Measurements from ENCODE around the gene PUDP.

PUDP gene

DNA sequence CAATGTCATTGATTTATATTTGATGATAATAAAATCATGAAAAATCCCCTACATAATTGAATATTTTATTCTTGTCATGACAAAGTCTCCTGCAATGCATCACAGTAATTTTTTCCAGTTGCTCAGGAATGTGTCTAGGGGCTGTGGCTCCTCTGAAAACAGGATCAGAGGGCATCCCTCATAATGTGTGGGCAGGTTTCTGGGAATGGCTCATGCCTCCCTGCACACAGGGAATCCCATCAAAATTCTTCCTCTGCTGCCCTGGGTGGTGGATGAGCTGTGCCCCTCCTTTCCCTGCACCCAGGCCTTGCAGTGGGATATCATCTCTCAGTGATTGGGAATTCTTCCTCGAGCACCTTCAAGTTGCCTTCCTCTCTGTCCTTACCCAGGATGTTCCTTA is 20.4 kb upstream of the PUDP start:
- Histone ChIP-seq H2AFZ (ENCODE audit: low read length, unreplicated experiment) (no peak overlapping the region), H3K36me3 (ENCODE audit: insufficient read depth, low read length) (no peaks in the 10 kb centered on the region), H3K4me3 (ENCODE audit: low read depth, low read length) (no peak overlapping the region), H3K79me2 (ENCODE audit: control insufficient read depth, insufficient read depth, low read length, unreplicated experiment) (no peaks in the 10 kb centered on the region), H3K27ac (ENCODE audit: low read depth, low read length) (no peak overlapping the region), H3K4me1 (ENCODE audit: control insufficient read depth, insufficient read depth, low read length, unreplicated experiment) (no peaks in the 10 kb centered on the region), H3K27me3 (ENCODE audit: insufficient read depth, low read length) (no peaks in the 10 kb centered on the region)

DNA sequence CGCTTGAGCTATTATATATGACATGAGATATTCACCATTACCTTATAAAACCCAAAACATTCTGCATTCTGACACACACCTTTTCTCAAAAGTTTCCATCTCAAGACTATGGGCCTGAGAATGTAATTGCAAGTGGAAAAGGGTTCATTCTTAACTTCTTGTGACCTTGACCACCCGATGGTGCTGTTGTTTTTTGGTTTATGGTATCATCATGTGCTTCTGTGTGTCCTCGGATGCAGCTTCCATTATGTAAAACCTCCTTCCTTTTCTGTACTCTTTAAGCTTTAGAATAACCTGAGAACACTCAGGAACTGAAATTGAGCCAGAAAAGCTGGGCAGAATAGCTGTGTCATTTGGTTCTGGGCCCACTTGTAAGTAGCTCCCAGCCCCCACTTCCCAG is 16.2 kb upstream of the PUDP start:
- Histone ChIP-seq H2AFZ (ENCODE audit: low read length, unreplicated experiment) (no peak overlapping the region), H3K27ac (ENCODE audit: low read depth, low read length) (no peak overlapping the region), H3K79me2 (ENCODE audit: control insufficient read depth, insufficient read depth, low read length, unreplicated experiment) (no peaks in the 10 kb centered on the region), H3K4me1 (ENCODE audit: control insufficient read depth, insufficient read depth, low read length, unreplicated experiment) (peaks cover 5% of the 10 kb centered on the region), H3K36me3 (ENCODE audit: insufficient read depth, low read length) (no peaks in the 10 kb centered on the region), H3K4me3 (ENCODE audit: low read depth, low read length) (no peak overlapping the region), H3K27me3 (ENCODE audit: insufficient read depth, low read length) (no peaks in the 10 kb centered on the region)

DNA sequence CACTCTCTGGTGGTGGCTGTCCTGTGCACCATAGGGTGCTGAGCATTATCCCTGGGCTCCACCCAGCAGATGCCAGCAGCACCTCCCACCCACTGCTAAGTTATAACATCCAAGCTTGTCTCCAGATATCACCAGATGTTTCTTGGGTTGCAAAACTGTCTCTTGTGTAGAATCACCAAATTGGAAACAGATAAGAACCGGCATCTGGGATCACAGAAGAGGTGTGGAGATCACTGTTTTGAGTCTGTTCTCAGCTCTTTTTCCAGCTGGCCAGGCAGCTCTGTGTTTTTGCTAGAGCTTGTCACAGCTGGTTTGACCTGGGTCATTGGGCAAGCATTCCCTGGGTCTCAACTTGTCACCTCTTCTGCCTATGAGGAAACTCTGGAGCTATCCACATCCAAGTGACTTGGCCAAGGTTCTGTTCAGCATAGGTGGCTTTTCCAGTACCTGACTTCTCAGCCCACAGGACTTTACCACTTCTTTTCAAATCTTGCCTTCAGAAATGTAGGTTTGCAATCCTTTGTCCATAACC is 15.3 kb upstream of the PUDP start:
- peaks cover 10% of the 10 kb centered on the region for H3K4me1 ChIP-seq (ENCODE audit: control insufficient read depth, insufficient read depth, low read length, unreplicated experiment)
- H3K79me2 ChIP-seq (ENCODE audit: control insufficient read depth, insufficient read depth, low read length, unreplicated experiment) = no peaks in the 10 kb centered on the region
- H3K27me3 ChIP-seq (ENCODE audit: insufficient read depth, low read length) = no peaks in the 10 kb centered on the region
- H3K4me3 ChIP-seq (ENCODE audit: low read depth, low read length) = no peak overlapping the region
- H3K27ac ChIP-seq (ENCODE audit: low read depth, low read length) = no peak overlapping the region
- no peaks in the 10 kb centered on the region for H3K36me3 ChIP-seq (ENCODE audit: insufficient read depth, low read length)
- H2AFZ ChIP-seq (ENCODE audit: low read length, unreplicated experiment) = no peak overlapping the region

DNA sequence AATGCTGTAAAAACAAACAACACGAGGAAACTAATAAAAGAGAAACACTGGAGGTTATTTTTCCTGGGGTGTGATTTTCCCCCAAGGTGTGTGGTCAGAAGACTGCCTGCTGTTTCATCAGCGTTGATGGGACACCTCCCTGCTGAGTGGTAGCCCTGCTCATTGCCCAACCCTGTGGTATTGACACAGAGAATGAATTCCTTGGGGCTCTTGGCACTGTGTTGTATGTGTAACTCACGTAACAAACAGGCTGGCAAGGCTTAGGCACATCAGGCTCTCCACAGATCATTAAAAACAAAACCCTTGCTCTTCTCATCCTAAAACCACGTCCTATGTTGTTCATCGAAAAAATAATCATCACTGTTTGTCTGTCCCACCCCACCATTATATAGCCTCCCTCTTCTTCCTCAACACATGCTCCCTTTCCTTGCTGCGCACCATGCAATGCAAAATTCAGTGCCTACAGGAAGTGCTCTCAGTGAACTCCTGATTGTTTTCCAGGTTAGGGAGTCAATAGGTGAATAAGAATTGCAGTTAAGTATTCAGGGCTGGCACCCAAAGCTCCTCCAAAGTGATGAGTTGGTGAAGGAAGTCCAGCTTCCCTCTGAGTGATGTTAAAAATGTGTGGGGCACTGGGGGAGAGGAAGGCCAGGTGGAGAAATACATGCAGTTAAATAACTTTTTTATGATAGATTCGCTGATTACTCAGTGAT is 11.4 kb upstream of the PUDP start:
- no peak overlapping the region for H3K4me3 ChIP-seq (ENCODE audit: low read depth, low read length)
- peaks cover 10% of the 10 kb centered on the region for H3K4me1 ChIP-seq (ENCODE audit: control insufficient read depth, insufficient read depth, low read length, unreplicated experiment)
- H3K27me3 ChIP-seq (ENCODE audit: insufficient read depth, low read length) = no peaks in the 10 kb centered on the region
- no peak overlapping the region for H3K27ac ChIP-seq (ENCODE audit: low read depth, low read length)
- H3K36me3 ChIP-seq (ENCODE audit: insufficient read depth, low read length) = no peaks in the 10 kb centered on the region
- H3K79me2 ChIP-seq (ENCODE audit: control insufficient read depth, insufficient read depth, low read length, unreplicated experiment) = no peaks in the 10 kb centered on the region
- no peak overlapping the region for H2AFZ ChIP-seq (ENCODE audit: low read length, unreplicated experiment)

DNA sequence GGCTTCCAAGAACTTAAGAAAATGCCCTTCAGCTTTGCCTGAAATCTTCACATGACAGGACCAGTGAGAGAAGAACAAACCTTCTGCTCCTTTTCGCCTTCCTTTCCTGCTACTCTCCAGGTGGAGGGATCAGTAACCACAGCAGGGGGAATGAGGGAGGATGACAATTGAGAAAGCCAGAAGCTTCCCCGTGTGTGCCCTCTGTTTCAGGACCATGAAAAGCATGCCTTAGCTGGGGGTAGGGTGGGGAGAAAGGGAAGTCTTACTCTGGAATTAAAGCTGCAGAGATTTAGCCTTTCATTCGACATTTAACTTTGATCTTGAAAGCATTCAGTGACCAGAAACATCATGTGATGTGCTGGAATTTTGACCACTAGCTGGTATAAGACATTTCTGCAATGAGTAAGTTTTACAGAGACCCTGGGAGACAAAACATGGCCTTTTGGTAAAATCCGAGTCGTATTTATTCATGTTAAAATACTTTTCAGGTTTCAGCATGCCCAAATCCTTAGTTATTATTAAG is 10.6 kb upstream of the PUDP start:
- peaks cover 10% of the 10 kb centered on the region for H3K4me1 ChIP-seq (ENCODE audit: control insufficient read depth, insufficient read depth, low read length, unreplicated experiment)
- H3K27me3 ChIP-seq (ENCODE audit: insufficient read depth, low read length) = no peaks in the 10 kb centered on the region
- no peak overlapping the region for H3K4me3 ChIP-seq (ENCODE audit: low read depth, low read length)
- H3K27ac ChIP-seq (ENCODE audit: low read depth, low read length) = no peak overlapping the region
- no peaks in the 10 kb centered on the region for H3K79me2 ChIP-seq (ENCODE audit: control insufficient read depth, insufficient read depth, low read length, unreplicated experiment)
- H3K36me3 ChIP-seq (ENCODE audit: insufficient read depth, low read length) = no peaks in the 10 kb centered on the region
- no peak overlapping the region for H2AFZ ChIP-seq (ENCODE audit: low read length, unreplicated experiment)

GRCh38 chrX:7156879-7157278 is 8.9 kb upstream of the PUDP start:
- no peak overlapping the region for H2AFZ ChIP-seq (ENCODE audit: low read length, unreplicated experiment)
- H3K79me2 ChIP-seq (ENCODE audit: control insufficient read depth, insufficient read depth, low read length, unreplicated experiment) = no peaks in the 10 kb centered on the region

DNA sequence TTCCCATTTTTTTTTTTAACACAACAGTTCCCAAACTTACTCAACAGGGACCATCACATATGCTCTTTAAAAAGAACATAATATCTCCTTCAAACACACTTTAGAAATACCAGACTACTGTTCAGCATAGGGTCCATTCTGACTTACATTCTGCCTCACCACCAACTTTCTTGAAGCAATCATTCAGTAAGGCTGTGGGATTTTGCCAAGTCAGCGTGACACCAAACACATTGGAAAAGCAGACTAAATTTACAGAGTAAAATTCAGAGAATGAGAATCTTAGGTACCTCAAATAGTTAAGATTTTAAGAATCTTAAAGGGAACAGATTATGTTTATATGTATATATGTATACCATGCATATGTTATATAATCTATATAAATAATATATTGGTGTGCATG is 7.2 kb upstream of the PUDP start:
- no peak overlapping the region for H3K27ac ChIP-seq (ENCODE audit: low read depth, low read length)
- H3K36me3 ChIP-seq (ENCODE audit: insufficient read depth, low read length) = no peaks in the 10 kb centered on the region
- no peaks in the 10 kb centered on the region for H3K27me3 ChIP-seq (ENCODE audit: insufficient read depth, low read length)
- H2AFZ ChIP-seq (ENCODE audit: low read length, unreplicated experiment) = no peak overlapping the region
- H3K79me2 ChIP-seq (ENCODE audit: control insufficient read depth, insufficient read depth, low read length, unreplicated experiment) = peaks cover 2% of the 10 kb centered on the region
- peaks cover 10% of the 10 kb centered on the region for H3K4me1 ChIP-seq (ENCODE audit: control insufficient read depth, insufficient read depth, low read length, unreplicated experiment)
- H3K4me3 ChIP-seq (ENCODE audit: low read depth, low read length) = no peak overlapping the region

More at GRCh38 chrX:7156879-7157278, 8.9 kb upstream of the PUDP start:
- no peak overlapping the region for H3K27ac ChIP-seq (ENCODE audit: low read depth, low read length)
- H3K4me1 ChIP-seq (ENCODE audit: control insufficient read depth, insufficient read depth, low read length, unreplicated experiment) = peaks cover 10% of the 10 kb centered on the region
- H3K36me3 ChIP-seq (ENCODE audit: insufficient read depth, low read length) = no peaks in the 10 kb centered on the region
- H3K27me3 ChIP-seq (ENCODE audit: insufficient read depth, low read length) = no peaks in the 10 kb centered on the region
- H3K4me3 ChIP-seq (ENCODE audit: low read depth, low read length) = no peak overlapping the region

- no peak overlapping the region for H3K4me3 ChIP-seq (ENCODE audit: low read depth, low read length)
- H3K27me3 ChIP-seq (ENCODE audit: insufficient read depth, low read length) = no peaks in the 10 kb centered on the region
- no peak overlapping the region for H2AFZ ChIP-seq (ENCODE audit: low read length, unreplicated experiment)
- H3K79me2 ChIP-seq (ENCODE audit: control insufficient read depth, insufficient read depth, low read length, unreplicated experiment) = peaks cover 2% of the 10 kb centered on the region
- H3K27ac ChIP-seq (ENCODE audit: low read depth, low read length) = no peak overlapping the region
- H3K4me1 ChIP-seq (ENCODE audit: control insufficient read depth, insufficient read depth, low read length, unreplicated experiment) = peaks cover 4% of the 10 kb centered on the region
- no peaks in the 10 kb centered on the region for H3K36me3 ChIP-seq (ENCODE audit: insufficient read depth, low read length)
Observed at GRCh38 chrX:7154041-7154597, 6.2 kb upstream of the PUDP start.

- H3K27me3 ChIP-seq (ENCODE audit: insufficient read depth, low read length) = no peaks in the 10 kb centered on the region
Observed at GRCh38 chrX:7153231-7153630, 5.3 kb upstream of the PUDP start.

DNA sequence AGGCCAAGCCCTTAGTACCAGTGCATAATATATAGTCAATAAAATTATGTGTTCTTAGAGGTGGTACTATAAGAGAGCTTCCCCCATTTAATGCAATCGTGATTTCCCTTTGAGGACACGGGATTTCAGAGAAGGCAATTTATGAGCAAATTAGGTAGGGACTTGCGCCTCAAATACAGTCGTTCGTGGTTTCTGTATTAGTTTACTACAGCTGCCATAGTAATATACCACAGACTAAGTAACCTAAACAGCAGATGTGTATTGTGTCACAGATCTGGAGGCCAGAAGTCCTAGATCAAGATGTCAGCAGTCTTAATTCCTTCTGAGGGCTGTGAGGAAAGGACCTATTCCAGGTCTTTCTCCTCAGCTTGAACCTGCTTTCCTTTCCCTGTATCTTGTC is 1.5 kb upstream of the PUDP start:
- H3K79me2 ChIP-seq (ENCODE audit: control insufficient read depth, insufficient read depth, low read length, unreplicated experiment) = peaks cover 35% of the 10 kb centered on the region
- no peaks in the 10 kb centered on the region for H3K36me3 ChIP-seq (ENCODE audit: insufficient read depth, low read length)
- no peaks in the 10 kb centered on the region for H3K27me3 ChIP-seq (ENCODE audit: insufficient read depth, low read length)
- H3K4me3 ChIP-seq (ENCODE audit: low read depth, low read length) = no peak overlapping the region
- H3K27ac ChIP-seq (ENCODE audit: low read depth, low read length) = no peak overlapping the region
- no peak overlapping the region for H2AFZ ChIP-seq (ENCODE audit: low read length, unreplicated experiment)
- peaks cover 18% of the 10 kb centered on the region for H3K4me1 ChIP-seq (ENCODE audit: control insufficient read depth, insufficient read depth, low read length, unreplicated experiment)

More at GRCh38 chrX:7153231-7153630, 5.3 kb upstream of the PUDP start:
- no peaks in the 10 kb centered on the region for H3K4me1 ChIP-seq (ENCODE audit: control insufficient read depth, insufficient read depth, low read length, unreplicated experiment)
- no peaks in the 10 kb centered on the region for H3K36me3 ChIP-seq (ENCODE audit: insufficient read depth, low read length)
- no peak overlapping the region for H3K4me3 ChIP-seq (ENCODE audit: low read depth, low read length)
- H3K27ac ChIP-seq (ENCODE audit: low read depth, low read length) = no peak overlapping the region
- peaks cover 2% of the 10 kb centered on the region for H3K79me2 ChIP-seq (ENCODE audit: control insufficient read depth, insufficient read depth, low read length, unreplicated experiment)
- no peak overlapping the region for H2AFZ ChIP-seq (ENCODE audit: low read length, unreplicated experiment)
